ENCODE results near the gene TIMM21.

The TIMM21 gene

GRCh38 chr18:74126684-74127655 lies 21.4 kb upstream of the TIMM21 start:
- H3K27ac ChIP-seq (ENCODE audit: low read depth in 2 of 2, low read length in 2 of 2), result no peak overlapping the region
- H3K9me3 ChIP-seq (ENCODE audit: control insufficient read depth in 2 of 2, low read length in 2 of 2), result no peaks in the 10 kb centered on the region
- H3K36me3 ChIP-seq (ENCODE audit: control insufficient read depth in 2 of 2, insufficient read depth in 2 of 2, low read length in 2 of 2), result no peaks in the 10 kb centered on the region
- no peaks in the 10 kb centered on the region for H3K4me1 ChIP-seq (ENCODE audit: control insufficient read depth in 2 of 2, insufficient read depth in 2 of 2, low read length in 2 of 2)
- peaks cover 2 to 6% of the 10 kb centered on the region in 2 donors for H3K27me3 ChIP-seq (ENCODE audit: control insufficient read depth in 2 of 2, insufficient read depth in 2 of 2, low read length in 2 of 2)
- H3K4me3 ChIP-seq (ENCODE audit: low read length in 2 of 2), result no peak overlapping the region
- H3K9ac ChIP-seq (ENCODE audit: low read depth in 1 of 2, low read length in 2 of 2), result no peak overlapping the region

GRCh38 chr18:74128159-74128558 lies 20.2 kb upstream of the TIMM21 start:
- no peaks in the 10 kb centered on the region for H3K36me3 ChIP-seq (ENCODE audit: control insufficient read depth in 2 of 2, insufficient read depth in 2 of 2, low read length in 2 of 2)
- H3K9me3 ChIP-seq (ENCODE audit: control insufficient read depth in 2 of 2, low read length in 2 of 2), result no peaks in the 10 kb centered on the region
- no peak overlapping the region for H3K27ac ChIP-seq (ENCODE audit: low read depth in 2 of 2, low read length in 2 of 2)
- no peak overlapping the region for H3K4me3 ChIP-seq (ENCODE audit: low read length in 2 of 2)
- H3K27me3 ChIP-seq (ENCODE audit: control insufficient read depth in 2 of 2, insufficient read depth in 2 of 2, low read length in 2 of 2), result peaks cover 2 to 3% of the 10 kb centered on the region in 2 donors
- H3K4me1 ChIP-seq (ENCODE audit: control insufficient read depth in 2 of 2, insufficient read depth in 2 of 2, low read length in 2 of 2), result no peaks in the 10 kb centered on the region
- no peak overlapping the region for H3K9ac ChIP-seq (ENCODE audit: low read depth in 1 of 2, low read length in 2 of 2)

GRCh38 chr18:74131124-74131523 lies 17.2 kb upstream of the TIMM21 start:
- H3K27ac ChIP-seq (ENCODE audit: low read depth in 2 of 2, low read length in 2 of 2), result no peak overlapping the region
- no peaks in the 10 kb centered on the region for H3K4me1 ChIP-seq (ENCODE audit: control insufficient read depth in 2 of 2, insufficient read depth in 2 of 2, low read length in 2 of 2)
- H3K27me3 ChIP-seq (ENCODE audit: control insufficient read depth in 2 of 2, insufficient read depth in 2 of 2, low read length in 2 of 2), result peaks cover 0 to 2% of the 10 kb centered on the region in 2 donors
- H3K9me3 ChIP-seq (ENCODE audit: control insufficient read depth in 2 of 2, low read length in 2 of 2), result no peaks in the 10 kb centered on the region
- H3K36me3 ChIP-seq (ENCODE audit: control insufficient read depth in 2 of 2, insufficient read depth in 2 of 2, low read length in 2 of 2), result no peaks in the 10 kb centered on the region
- no peak overlapping the region for H3K9ac ChIP-seq (ENCODE audit: low read depth in 1 of 2, low read length in 2 of 2)
- H3K4me3 ChIP-seq (ENCODE audit: low read length in 2 of 2), result no peak overlapping the region

GRCh38 chr18:74132201-74132600 lies 16.1 kb upstream of the TIMM21 start:
- Histone ChIP-seq H3K9ac (ENCODE audit: low read depth in 1 of 2, low read length in 2 of 2) (no peak overlapping the region), H3K4me1 (ENCODE audit: control insufficient read depth in 2 of 2, insufficient read depth in 2 of 2, low read length in 2 of 2) (no peaks in the 10 kb centered on the region), H3K4me3 (ENCODE audit: low read length in 2 of 2) (no peak overlapping the region)

GRCh38 chr18:74137920-74138538 lies 10.3 kb upstream of the TIMM21 start:
- Histone ChIP-seq H3K9me3 (ENCODE audit: control insufficient read depth in 2 of 2, low read length in 2 of 2) (no peaks in the 10 kb centered on the region), H3K27me3 (ENCODE audit: control insufficient read depth in 2 of 2, insufficient read depth in 2 of 2, low read length in 2 of 2) (peaks cover 2 to 3% of the 10 kb centered on the region in 2 donors), H3K36me3 (ENCODE audit: control insufficient read depth in 2 of 2, insufficient read depth in 2 of 2, low read length in 2 of 2) (no peaks in the 10 kb centered on the region), H3K4me1 (ENCODE audit: control insufficient read depth in 2 of 2, insufficient read depth in 2 of 2, low read length in 2 of 2) (no peaks in the 10 kb centered on the region), H3K27ac (ENCODE audit: low read depth in 2 of 2, low read length in 2 of 2) (no peak overlapping the region), H3K4me3 (ENCODE audit: low read length in 2 of 2) (no peak overlapping the region), H3K9ac (ENCODE audit: low read depth in 1 of 2, low read length in 2 of 2) (no peak overlapping the region)

More at GRCh38 chr18:74132201-74132600, 16.1 kb upstream of the TIMM21 start:
- Histone ChIP-seq H3K9me3 (ENCODE audit: control insufficient read depth in 2 of 2, low read length in 2 of 2) (no peaks in the 10 kb centered on the region), H3K27ac (ENCODE audit: low read depth in 2 of 2, low read length in 2 of 2) (no peak overlapping the region), H3K27me3 (ENCODE audit: control insufficient read depth in 2 of 2, insufficient read depth in 2 of 2, low read length in 2 of 2) (peaks cover 0 to 2% of the 10 kb centered on the region in 2 donors), H3K36me3 (ENCODE audit: control insufficient read depth in 2 of 2, insufficient read depth in 2 of 2, low read length in 2 of 2) (no peaks in the 10 kb centered on the region)

GRCh38 chr18:74139411-74139810 lies 8.9 kb upstream of the TIMM21 start:
- H3K4me1 ChIP-seq (ENCODE audit: control insufficient read depth in 2 of 2, insufficient read depth in 2 of 2, low read length in 2 of 2), result no peaks in the 10 kb centered on the region
- H3K9ac ChIP-seq (ENCODE audit: low read depth in 1 of 2, low read length in 2 of 2), result no peak overlapping the region
- H3K36me3 ChIP-seq (ENCODE audit: control insufficient read depth in 2 of 2, insufficient read depth in 2 of 2, low read length in 2 of 2), result no peaks in the 10 kb centered on the region
- H3K4me3 ChIP-seq (ENCODE audit: low read length in 2 of 2), result no peak overlapping the region
- peaks cover 2 to 3% of the 10 kb centered on the region in 2 donors for H3K27me3 ChIP-seq (ENCODE audit: control insufficient read depth in 2 of 2, insufficient read depth in 2 of 2, low read length in 2 of 2)
- no peak overlapping the region for H3K27ac ChIP-seq (ENCODE audit: low read depth in 2 of 2, low read length in 2 of 2)
- no peaks in the 10 kb centered on the region for H3K9me3 ChIP-seq (ENCODE audit: control insufficient read depth in 2 of 2, low read length in 2 of 2)

- Histone ChIP-seq H3K27ac (ENCODE audit: low read depth in 2 of 2, low read length in 2 of 2) (no peak overlapping the region), H3K36me3 (ENCODE audit: control insufficient read depth in 2 of 2, insufficient read depth in 2 of 2, low read length in 2 of 2) (no peaks in the 10 kb centered on the region), H3K27me3 (ENCODE audit: control insufficient read depth in 2 of 2, insufficient read depth in 2 of 2, low read length in 2 of 2) (peaks cover 2 to 3% of the 10 kb centered on the region in 2 donors)
Measured at GRCh38 chr18:74139888-74140287, 8.4 kb upstream of the TIMM21 start.

GRCh38 chr18:74140582-74140981 lies 7.7 kb upstream of the TIMM21 start:
- no peaks in the 10 kb centered on the region for H3K4me1 ChIP-seq (ENCODE audit: control insufficient read depth in 2 of 2, insufficient read depth in 2 of 2, low read length in 2 of 2)
- no peaks in the 10 kb centered on the region for H3K36me3 ChIP-seq (ENCODE audit: control insufficient read depth in 2 of 2, insufficient read depth in 2 of 2, low read length in 2 of 2)
- no peak overlapping the region for H3K4me3 ChIP-seq (ENCODE audit: low read length in 2 of 2)
- H3K27me3 ChIP-seq (ENCODE audit: control insufficient read depth in 2 of 2, insufficient read depth in 2 of 2, low read length in 2 of 2), result peaks cover 2 to 3% of the 10 kb centered on the region in 2 donors
- no peak overlapping the region for H3K9ac ChIP-seq (ENCODE audit: low read depth in 1 of 2, low read length in 2 of 2)
- H3K9me3 ChIP-seq (ENCODE audit: control insufficient read depth in 2 of 2, low read length in 2 of 2), result no peaks in the 10 kb centered on the region
- H3K27ac ChIP-seq (ENCODE audit: low read depth in 2 of 2, low read length in 2 of 2), result no peak overlapping the region

More at GRCh38 chr18:74139888-74140287, 8.4 kb upstream of the TIMM21 start:
- Histone ChIP-seq H3K4me3 (ENCODE audit: low read length in 2 of 2) (no peak overlapping the region), H3K9ac (ENCODE audit: low read depth in 1 of 2, low read length in 2 of 2) (no peak overlapping the region), H3K9me3 (ENCODE audit: control insufficient read depth in 2 of 2, low read length in 2 of 2) (no peaks in the 10 kb centered on the region), H3K4me1 (ENCODE audit: control insufficient read depth in 2 of 2, insufficient read depth in 2 of 2, low read length in 2 of 2) (no peaks in the 10 kb centered on the region)

- Histone ChIP-seq H3K9ac (ENCODE audit: low read depth in 1 of 2, low read length in 2 of 2) (no peak overlapping the region), H3K36me3 (ENCODE audit: control insufficient read depth in 2 of 2, insufficient read depth in 2 of 2, low read length in 2 of 2) (no peaks in the 10 kb centered on the region), H3K27ac (ENCODE audit: low read depth in 2 of 2, low read length in 2 of 2) (no peak overlapping the region)
Measured at GRCh38 chr18:74141667-74142066, 6.7 kb upstream of the TIMM21 start.

GRCh38 chr18:74142252-74142651 lies 6.1 kb upstream of the TIMM21 start:
- Histone ChIP-seq H3K27me3 (ENCODE audit: control insufficient read depth in 2 of 2, insufficient read depth in 2 of 2, low read length in 2 of 2) (peaks cover 2 to 3% of the 10 kb centered on the region in 2 donors), H3K4me3 (ENCODE audit: low read length in 2 of 2) (no peak overlapping the region), H3K4me1 (ENCODE audit: control insufficient read depth in 2 of 2, insufficient read depth in 2 of 2, low read length in 2 of 2) (peaks cover 3% of the 10 kb centered on the region in 2 donors), H3K9ac (ENCODE audit: low read depth in 1 of 2, low read length in 2 of 2) (no peak overlapping the region), H3K27ac (ENCODE audit: low read depth in 2 of 2, low read length in 2 of 2) (no peak overlapping the region), H3K9me3 (ENCODE audit: control insufficient read depth in 2 of 2, low read length in 2 of 2) (no peaks in the 10 kb centered on the region), H3K36me3 (ENCODE audit: control insufficient read depth in 2 of 2, insufficient read depth in 2 of 2, low read length in 2 of 2) (no peaks in the 10 kb centered on the region)

More at GRCh38 chr18:74141667-74142066, 6.7 kb upstream of the TIMM21 start:
- H3K4me3 ChIP-seq (ENCODE audit: low read length in 2 of 2), result no peak overlapping the region
- H3K27me3 ChIP-seq (ENCODE audit: control insufficient read depth in 2 of 2, insufficient read depth in 2 of 2, low read length in 2 of 2), result peaks cover 2 to 3% of the 10 kb centered on the region in 2 donors
- no peaks in the 10 kb centered on the region for H3K4me1 ChIP-seq (ENCODE audit: control insufficient read depth in 2 of 2, insufficient read depth in 2 of 2, low read length in 2 of 2)
- H3K9me3 ChIP-seq (ENCODE audit: control insufficient read depth in 2 of 2, low read length in 2 of 2), result no peaks in the 10 kb centered on the region

Measured in mucosa of rectum (tissue), 2 donors.